HEK293T (cell line): ENCODE results near the gene IL6.

Experiments used
- ARNT ChIP-seq: fragments of 450-650 bp; IDR thresholded peaks from 2 replicates; pipeline ENCODE4 v1.6.1; 2017; ENCODE audit warnings: mild to moderate bottlenecking
- CTBP1 ChIP-seq: fragments of 450-650 bp; IDR thresholded peaks from 2 replicates; pipeline ENCODE4 v1.6.1; 2016; ENCODE audit warnings: borderline replicate concordance
- ELF4 ChIP-seq: fragments of 450-650 bp; IDR thresholded peaks from 2 replicates; pipeline ENCODE4 v1.6.1; 2017; ENCODE audit warnings: antibody characterized with exemption
- FOXA1 ChIP-seq: fragments of 450-650 bp; IDR thresholded peaks from 2 replicates; pipeline ENCODE4 v1.6.1; 2016; ENCODE audit warnings: mild to moderate bottlenecking
- FOXM1 ChIP-seq: fragments of 450-650 bp; IDR thresholded peaks from 2 replicates; pipeline ENCODE4 v1.6.1; 2017; ENCODE audit warnings: mild to moderate bottlenecking, borderline replicate concordance
- HDGF ChIP-seq: fragments of 450-650 bp; IDR thresholded peaks from 2 replicates; pipeline ENCODE4 v1.6.1; 2017; ENCODE audit warnings: antibody characterized with exemption, borderline replicate concordance
- LEF1 ChIP-seq: fragments of 450-650 bp; IDR thresholded peaks from 2 replicates; pipeline ENCODE4 v1.6.1; 2017; ENCODE audit warnings: mild to moderate bottlenecking, borderline replicate concordance
- NFRKB ChIP-seq: fragments of 450-650 bp; IDR thresholded peaks from 2 replicates; pipeline ENCODE4 v1.6.1; 2016; ENCODE audit warnings: mild to moderate bottlenecking, moderate library complexity
- SP1 ChIP-seq: fragments of 450-650 bp; IDR thresholded peaks from 2 replicates; pipeline ENCODE4 v1.6.1; 2017
- SUZ12 ChIP-seq: fragments of 450-650 bp; IDR thresholded peaks from 2 replicates; pipeline ENCODE4 v1.6.1; 2016; ENCODE audit warnings: mild to moderate bottlenecking
- TARDBP ChIP-seq: fragments of 450-650 bp; IDR thresholded peaks from 2 replicates; pipeline ENCODE4 v1.6.1; 2016
- ZNF384 ChIP-seq: fragments of 450-650 bp; IDR thresholded peaks from 2 replicates; pipeline ENCODE4 v1.6.1; 2016

DNA sequence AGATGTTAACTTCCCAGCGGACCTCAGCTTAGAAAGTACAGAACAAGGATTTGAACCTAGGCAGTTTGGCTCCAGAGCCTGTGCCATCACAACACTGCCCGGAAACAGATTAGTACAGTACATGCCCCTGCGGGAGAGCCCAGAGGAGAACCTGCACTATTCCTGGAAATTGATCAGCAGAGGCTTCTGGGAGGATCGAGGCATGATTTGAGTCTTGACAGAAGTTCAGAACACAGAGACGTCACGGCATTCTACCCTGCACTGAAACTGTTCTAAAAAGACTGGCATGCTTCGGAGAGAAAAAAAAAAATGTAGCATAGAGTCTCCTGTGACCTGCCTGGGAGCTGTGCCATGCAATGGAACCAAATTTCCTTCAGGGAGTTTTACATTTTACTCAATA is 9.2 kb upstream of the IL6 start:
- TF ChIP-seq LEF1, result no peak
- no peak for TF ChIP-seq SP1
- no peak for TF ChIP-seq ZNF384
- TF ChIP-seq SUZ12, result no peak
- TF ChIP-seq ELF4, result no peak
- TF ChIP-seq CTBP1, result no peak
- no peak for TF ChIP-seq TARDBP
- no peak for TF ChIP-seq NFRKB
- TF ChIP-seq FOXA1, result no peak
- no peak for TF ChIP-seq FOXM1
- no peak for TF ChIP-seq ARNT
- TF ChIP-seq HDGF, result no peak
